GM06990 (cell line): ENCODE measurements around the gene ABCF1.

Experiments used
- DNase-seq: peaks from one replicate; pipeline ENCODE4 v3.0.0-alpha.2; 2011; ENCODE audit not compliant: insufficient read length; ENCODE audit errors: extremely low read depth
- H3K27me3 ChIP-seq: replicated peaks from 2 replicates; pipeline ENCODE4 v1.6.0; 2011; ENCODE audit warnings: low read length; ENCODE audit not compliant: control insufficient read depth, insufficient read depth
- H3K36me3 ChIP-seq: 2 replicates; pipeline ENCODE4 v1.5.1; 2011; ENCODE audit warnings: low read length; ENCODE audit not compliant: control insufficient read depth, insufficient read depth
- H3K4me3 ChIP-seq: replicated peaks from 2 replicates; pipeline ENCODE4 v1.5.1; 2011; ENCODE audit warnings: low read depth, mild to moderate bottlenecking, control low read depth, low read length
- TF ChIP-seq, protein P1 (sequence below): IDR thresholded peaks from 2 replicates; pipeline ENCODE4 v1.5.1; 2011; ENCODE audit warnings: low read length, control low read depth, mild to moderate bottlenecking, inconsistent platforms; ENCODE audit not compliant: insufficient read depth, poor library complexity, severe bottlenecking

Gene ABCF1

DNA sequence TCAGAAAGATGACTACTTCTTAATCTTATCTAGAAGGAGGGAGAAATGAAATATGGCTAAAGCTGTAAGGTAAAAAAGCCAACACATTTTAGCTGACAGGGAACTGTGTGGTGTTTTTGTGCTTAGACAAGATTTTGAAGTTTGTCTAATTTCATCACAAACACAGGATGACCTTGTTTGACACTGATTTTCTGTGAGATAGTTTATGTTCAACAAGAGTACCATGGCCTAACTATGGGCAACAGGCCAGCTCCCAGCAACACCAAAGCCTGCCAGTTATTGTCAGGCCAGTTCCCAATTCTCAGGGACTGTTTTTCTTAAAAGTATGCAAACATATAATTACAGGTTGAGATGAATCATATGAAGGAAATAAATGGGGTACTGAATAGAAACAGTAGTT is 5.5 kb upstream of the ABCF1 start:
- no peak for DNase-seq
- no peaks in the 10 kb centered on the region for H3K27me3 ChIP-seq
- peaks cover 6% of the 10 kb centered on the region for H3K36me3 ChIP-seq
- no peak overlapping the region for H3K4me3 ChIP-seq
- TF ChIP-seq, protein P1, sequence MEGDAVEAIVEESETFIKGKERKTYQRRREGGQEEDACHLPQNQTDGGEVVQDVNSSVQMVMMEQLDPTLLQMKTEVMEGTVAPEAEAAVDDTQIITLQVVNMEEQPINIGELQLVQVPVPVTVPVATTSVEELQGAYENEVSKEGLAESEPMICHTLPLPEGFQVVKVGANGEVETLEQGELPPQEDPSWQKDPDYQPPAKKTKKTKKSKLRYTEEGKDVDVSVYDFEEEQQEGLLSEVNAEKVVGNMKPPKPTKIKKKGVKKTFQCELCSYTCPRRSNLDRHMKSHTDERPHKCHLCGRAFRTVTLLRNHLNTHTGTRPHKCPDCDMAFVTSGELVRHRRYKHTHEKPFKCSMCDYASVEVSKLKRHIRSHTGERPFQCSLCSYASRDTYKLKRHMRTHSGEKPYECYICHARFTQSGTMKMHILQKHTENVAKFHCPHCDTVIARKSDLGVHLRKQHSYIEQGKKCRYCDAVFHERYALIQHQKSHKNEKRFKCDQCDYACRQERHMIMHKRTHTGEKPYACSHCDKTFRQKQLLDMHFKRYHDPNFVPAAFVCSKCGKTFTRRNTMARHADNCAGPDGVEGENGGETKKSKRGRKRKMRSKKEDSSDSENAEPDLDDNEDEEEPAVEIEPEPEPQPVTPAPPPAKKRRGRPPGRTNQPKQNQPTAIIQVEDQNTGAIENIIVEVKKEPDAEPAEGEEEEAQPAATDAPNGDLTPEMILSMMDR = no peak

DNA sequence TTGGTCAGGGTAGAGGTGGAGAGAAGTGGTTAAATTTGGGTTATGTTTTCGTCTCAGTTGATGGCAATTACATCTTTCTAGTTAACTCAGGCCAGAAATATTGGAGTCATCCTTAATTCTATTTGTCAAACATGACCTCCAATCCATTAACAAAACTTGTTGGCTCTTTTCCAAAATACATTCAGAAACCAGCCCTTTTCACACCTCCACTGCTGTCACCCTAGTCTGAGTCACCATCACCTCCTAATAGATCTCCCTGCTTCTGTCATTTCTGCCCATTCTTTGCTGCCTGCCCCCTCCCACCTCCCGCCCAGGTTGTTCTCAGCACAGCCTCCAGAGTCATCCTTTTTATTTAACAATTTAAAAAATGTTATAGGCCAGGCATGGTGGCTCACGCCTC is 3.0 kb upstream of the ABCF1 start:
- H3K4me3 ChIP-seq = no peak overlapping the region
- H3K27me3 ChIP-seq = no peaks in the 10 kb centered on the region
- DNase-seq = no peak
- TF ChIP-seq, protein P1 = no peak
- no peaks in the 10 kb centered on the region; the same call in 1 of the 2 replicates for H3K36me3 ChIP-seq

DNA sequence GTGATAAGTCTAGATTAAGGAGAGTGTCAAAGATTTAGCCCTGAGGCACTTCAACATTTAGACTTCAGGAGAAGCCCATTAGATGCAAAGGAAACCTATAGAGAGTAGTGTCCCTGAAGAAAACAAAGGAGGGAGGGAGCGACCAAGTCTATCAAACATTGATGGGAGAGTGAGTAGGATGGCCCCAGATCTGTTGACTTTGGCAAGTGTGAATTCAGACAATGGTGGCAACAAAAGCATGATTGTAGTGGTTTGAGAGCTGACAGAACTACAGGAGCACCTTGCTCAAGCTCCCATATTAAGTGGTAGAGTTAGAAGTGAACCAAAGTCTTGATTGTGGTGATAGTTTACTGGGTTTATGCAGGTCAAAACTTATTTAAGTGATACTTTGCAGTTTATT is 979 bp upstream of the ABCF1 start:
- Histone ChIP-seq H3K36me3 (peaks cover 2% of the 10 kb centered on the region), H3K27me3 (no peaks in the 10 kb centered on the region), H3K4me3 (peak overlapping the region; percentile 92)
- no peak for DNase-seq
- TF ChIP-seq, protein P1 = no peak

DNA sequence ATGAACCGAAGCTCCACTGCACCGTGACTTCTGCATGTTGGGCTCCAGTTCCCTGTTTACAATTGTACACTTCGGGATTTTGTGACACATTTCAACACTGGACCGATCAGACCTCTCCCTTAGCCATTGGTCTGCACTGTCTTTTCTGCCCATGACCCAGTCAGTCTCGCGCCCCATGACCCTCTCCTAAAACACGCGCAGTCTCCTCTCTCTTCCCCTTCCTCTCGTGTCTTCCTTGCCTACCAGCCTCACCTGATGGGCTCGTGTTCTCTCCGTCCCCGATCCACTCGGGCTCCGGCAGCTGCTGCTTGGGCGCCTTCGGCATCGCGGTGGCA is 535 bp upstream of the ABCF1 start:
- TF ChIP-seq, protein P1 = no peak
- H3K36me3 ChIP-seq = peaks cover 2% of the 10 kb centered on the region
- H3K27me3 ChIP-seq = no peaks in the 10 kb centered on the region

DNA sequence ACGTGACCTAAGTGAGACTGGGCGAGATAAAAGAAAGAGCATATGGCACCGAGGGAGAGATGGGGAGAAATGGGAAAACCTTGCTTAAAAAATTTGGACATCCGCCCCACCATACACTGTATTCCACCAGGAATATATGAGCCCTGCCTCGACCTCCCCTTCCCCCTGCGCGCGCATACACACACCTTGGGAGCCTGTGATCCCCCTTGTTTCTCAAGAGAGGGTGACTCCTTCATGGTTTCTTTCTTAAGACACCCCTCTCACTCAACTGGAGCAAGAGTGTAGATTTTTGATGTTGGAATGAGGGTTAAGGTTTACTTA is 480 bp downstream of the ABCF1 start:
- peak overlapping the region; percentile 92 for H3K4me3 ChIP-seq
- H3K27me3 ChIP-seq = no peaks in the 10 kb centered on the region
- no peak for DNase-seq
- TF ChIP-seq, protein P1 = no peak
- peaks cover 4% of the 10 kb centered on the region for H3K36me3 ChIP-seq

More for the DNA sequence above, 535 bp upstream of the ABCF1 start:
- no peak for DNase-seq
- H3K4me3 ChIP-seq = peak overlapping the region; percentile 92

DNA sequence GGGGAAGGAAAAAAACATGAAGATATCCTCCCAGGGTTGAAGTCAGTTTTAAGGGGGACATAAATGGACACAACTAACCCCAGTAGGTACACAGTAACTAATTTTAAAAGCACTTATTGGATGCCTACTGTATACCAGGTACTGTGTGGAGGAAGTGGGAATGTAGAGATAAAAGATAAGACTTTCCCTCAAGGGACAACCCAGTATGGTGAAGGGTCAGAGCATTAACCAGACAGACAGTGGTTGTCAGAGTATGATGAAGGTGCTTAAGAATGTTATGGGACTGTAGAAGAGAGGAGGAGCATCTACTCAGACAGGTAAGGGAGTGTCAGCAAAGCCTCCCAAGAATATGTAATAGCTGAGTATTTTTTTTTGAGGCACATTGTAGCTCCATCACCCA is 906 bp downstream of the ABCF1 start:
- H3K27me3 ChIP-seq = no peaks in the 10 kb centered on the region
- peak overlapping the region; percentile 92 for H3K4me3 ChIP-seq
- H3K36me3 ChIP-seq = peaks cover 5% of the 10 kb centered on the region
- TF ChIP-seq, protein P1 = no peak
- no peak for DNase-seq
